Vagina (tissue), 2 donors: Measurements from ENCODE around the gene BNC1. TPM values are rescaled to one million over a fixed set of nuclear protein-coding genes. Genes with fewer than 3 reads are reported as not detected.
"Not testable (repeated sequence)": the region's sequence is repeated elsewhere in the genome, so short reads cannot be mapped to it uniquely, and the experiment has no call there.

Experiments
- DNase-seq, 2 donors: peaks; one replicate each; pipeline ENCODE4 v3.0.0-alpha.2; 2017; ENCODE audit errors: extremely low spot score in 2 of 2
- H3K27ac ChIP-seq: fragments of 200-600 bp; sonication (generic); one replicate; pipeline ENCODE4 v1.5.1; 2019
- H3K27me3 ChIP-seq: fragments of 200-600 bp; sonication (generic); one replicate; pipeline ENCODE4 v1.5.1; 2019
- H3K36me3 ChIP-seq, 2 donors: fragments of 200-600 bp; sonication (generic); one replicate each; pipeline ENCODE4 v1.5.1; 2017 to 2019
- H3K4me1 ChIP-seq: fragments of 200-600 bp; sonication (generic); one replicate; pipeline ENCODE4 v1.5.1; 2019
- H3K4me3 ChIP-seq, 2 donors: fragments of 200-600 bp; sonication (generic); 1 replicate in 1 of 2; 2 replicates in 1 of 2; pipeline ENCODE4 v1.5.1; 2016 to 2019
- H3K9me3 ChIP-seq: fragments of 200-600 bp; sonication (generic); one replicate; pipeline ENCODE4 v1.5.1; 2019
- CTCF ChIP-seq, 3 experiments: fragments of 450-650 bp in 2 of 3; fragments of 200-600 bp in 1 of 3; sonication (generic) in 1 of 3; IDR thresholded peaks; one replicate each; pipeline ENCODE4 v1.5.1; 2017 to 2019; ENCODE audit warnings: antibody characterized with exemption in 3 of 3, mild to moderate bottlenecking in 2 of 3, moderate library complexity in 2 of 3
- POLR2A ChIP-seq, 2 donors: fragments of 450-650 bp; IDR thresholded peaks; one replicate each; pipeline ENCODE4 v1.6.1; 2017; ENCODE audit warnings: antibody characterized with exemption in 2 of 2, mild to moderate bottlenecking in 2 of 2, moderate library complexity in 2 of 2
- POLR2AphosphoS5 ChIP-seq, 2 donors: sonication (generic); formaldehyde crosslinking; IDR thresholded peaks; one replicate each; pipeline ENCODE4 v1.9.0; 2017; ENCODE audit warnings: antibody characterized with exemption in 2 of 2, mild to moderate bottlenecking in 2 of 2, low read depth in 1 of 2; ENCODE audit not compliant: insufficient read depth in 1 of 2
- intact Hi-C: fragments of 100-400 bp; cut with DNase I; formaldehyde crosslinking; loops from one replicate; pipeline ENCODE4 v1.15.1; 2023
- total RNA-seq: library from RNA; depleted of rRNA; stranded (reverse); fragments of >200 nt; gene quantifications from one replicate; pipeline ENCODE4 v1.2.3, GENCODE V29; 2016

BNC1 gene
- total RNA-seq, 1 donor from 2014 or later, result 18.2 TPM

- Histone ChIP-seq H3K27ac (no peak overlapping the region), H3K4me1 (no peaks in the 10 kb centered on the region), H3K9me3 (no peaks in the 10 kb centered on the region), H3K36me3 (no peaks in the 10 kb centered on the region), H3K4me3 (no peak overlapping the region), H3K27me3 (no peaks in the 10 kb centered on the region)
- TF ChIP-seq CTCF (IDR thresholded peaks at IDR 0.05) (no peak), POLR2AphosphoS5 (IDR thresholded peaks at IDR 0.05; ENCODE audit: insufficient read depth in 1 of 2, low read depth in 1 of 2) (no peak), POLR2A (IDR thresholded peaks at IDR 0.05) (no peak)
- DNase-seq, result no peak
- intact Hi-C loops, result no loop called here
Observed at GRCh38 chr15:83276661-83277060, 7.8 kb downstream of the BNC1 start.

GRCh38 chr15:83275412-83275811, 9.1 kb downstream of the BNC1 start:
- Histone ChIP-seq H3K27ac (no peak overlapping the region), H3K36me3 (no peaks in the 10 kb centered on the region), H3K27me3 (no peaks in the 10 kb centered on the region), H3K4me3 (no peak overlapping the region), H3K4me1 (no peaks in the 10 kb centered on the region), H3K9me3 (no peaks in the 10 kb centered on the region)
- intact Hi-C loops, result no loop called here
- TF ChIP-seq POLR2A (IDR thresholded peaks at IDR 0.05) (no peak), CTCF (IDR thresholded peaks at IDR 0.05) (no peak), POLR2AphosphoS5 (IDR thresholded peaks at IDR 0.05; ENCODE audit: insufficient read depth in 1 of 2, low read depth in 1 of 2) (no peak)
- DNase-seq, result no peak

GRCh38 chr15:83270176-83270575, 14.3 kb downstream of the BNC1 start:
- TF ChIP-seq CTCF (IDR thresholded peaks at IDR 0.05) (no peak), POLR2A (IDR thresholded peaks at IDR 0.05) (no peak), POLR2AphosphoS5 (IDR thresholded peaks at IDR 0.05; ENCODE audit: insufficient read depth in 1 of 2, low read depth in 1 of 2) (no peak)
- intact Hi-C loops, result no loop called here
- no peaks in the 10 kb centered on the region for H3K36me3 ChIP-seq

GRCh38 chr15:83268147-83268546, 16.3 kb downstream of the BNC1 start:
- no peak for TF ChIP-seq POLR2A (IDR thresholded peaks at IDR 0.05)
- no peak for TF ChIP-seq POLR2AphosphoS5 (IDR thresholded peaks at IDR 0.05; ENCODE audit: insufficient read depth in 1 of 2, low read depth in 1 of 2)
- TF ChIP-seq CTCF (IDR thresholded peaks at IDR 0.05), result no peak
- intact Hi-C loops, result no loop called here
- no peak overlapping the region for H3K4me3 ChIP-seq
- no peaks in the 10 kb centered on the region for H3K36me3 ChIP-seq
- no peaks in the 10 kb centered on the region for H3K4me1 ChIP-seq
- no peak overlapping the region for H3K27ac ChIP-seq
- H3K27me3 ChIP-seq, result no peaks in the 10 kb centered on the region
- no peaks in the 10 kb centered on the region for H3K9me3 ChIP-seq
- DNase-seq, result no peak

More at GRCh38 chr15:83270176-83270575, 14.3 kb downstream of the BNC1 start:
- no peak for DNase-seq
- Histone ChIP-seq H3K4me1 (no peaks in the 10 kb centered on the region), H3K4me3 (no peak overlapping the region), H3K27ac (no peak overlapping the region), H3K27me3 (no peaks in the 10 kb centered on the region), H3K9me3 (no peaks in the 10 kb centered on the region)

GRCh38 chr15:83262594-83263315, 21.7 kb downstream of the BNC1 start:
- DNase-seq, result no peak
- Histone ChIP-seq H3K9me3 (no peaks in the 10 kb centered on the region), H3K27ac (no peak overlapping the region), H3K36me3 (no peaks in the 10 kb centered on the region), H3K4me1 (no peaks in the 10 kb centered on the region), H3K27me3 (no peaks in the 10 kb centered on the region), H3K4me3 (no peak overlapping the region)
- intact Hi-C loops, result no loop called here
- TF ChIP-seq CTCF (IDR thresholded peaks at IDR 0.05), result no peak
- TF ChIP-seq POLR2A (IDR thresholded peaks at IDR 0.05), result no peak
- TF ChIP-seq POLR2AphosphoS5 (IDR thresholded peaks at IDR 0.05; ENCODE audit: insufficient read depth in 1 of 2, low read depth in 1 of 2), result no peak

GRCh38 chr15:83262181-83262580, 22.3 kb downstream of the BNC1 start:
- H3K9me3 ChIP-seq, H3K4me3 ChIP-seq, H3K4me1 ChIP-seq, H3K27me3 ChIP-seq, H3K27ac ChIP-seq, H3K36me3 ChIP-seq, DNase-seq, intact Hi-C loops: not testable (repeated sequence)
